ENCODE data around the gene NHS.
"Not testable (repeated sequence)": the region's sequence is repeated elsewhere in the genome, so short reads cannot be mapped to it uniquely, and the experiment has no call there.

The NHS gene

GRCh38 chrX:17549107-17549651, 174.2 kb downstream of the NHS start:
- no peak for DNase-seq (ENCODE audit: low read depth)

GRCh38 chrX:17550011-17550410, 175.0 kb downstream of the NHS start:
- no peak for DNase-seq (ENCODE audit: low read depth)

GRCh38 chrX:17552044-17552650, 177.1 kb downstream of the NHS start:
- peak; percentile 62 for DNase-seq (ENCODE audit: low read depth)

DNA sequence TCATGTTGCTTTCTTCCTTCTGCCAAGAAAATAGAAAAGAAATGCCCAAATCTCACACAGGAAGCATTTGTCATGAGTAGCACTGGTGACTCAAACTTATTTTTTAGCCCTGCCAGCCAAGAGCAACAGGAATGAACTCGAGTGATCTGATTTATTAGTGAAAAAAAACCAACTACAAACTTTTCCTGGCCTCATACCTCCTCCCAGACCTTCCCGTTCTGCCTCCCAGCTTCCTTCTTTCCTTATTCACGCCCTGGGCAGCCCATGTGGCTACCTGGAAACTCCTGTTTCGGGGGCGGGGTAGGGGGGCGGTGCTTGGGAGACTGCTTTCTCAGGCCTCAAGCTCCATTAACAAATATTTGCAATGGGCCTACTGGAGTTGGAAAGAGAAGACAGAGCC, 178.5 kb downstream of the NHS start:
- peak; percentile 71 for DNase-seq (ENCODE audit: low read depth)

- no peak for DNase-seq (ENCODE audit: low read depth)
These were observed 179.0 kb downstream of the NHS start for GRCh38 chrX:17553961-17554482.

- DNase-seq (ENCODE audit: low read depth), result no peak
These were observed 179.9 kb downstream of the NHS start for GRCh38 chrX:17554914-17555313.

GRCh38 chrX:17555846-17556245, 180.8 kb downstream of the NHS start:
- DNase-seq (ENCODE audit: low read depth), result no peak

GRCh38 chrX:17559728-17560379, 184.9 kb downstream of the NHS start:
- peak; percentile 81 for DNase-seq (ENCODE audit: low read depth)

- DNase-seq (ENCODE audit: low read depth), result no peak
These were observed 185.4 kb downstream of the NHS start for GRCh38 chrX:17560385-17560784.

- no peak for DNase-seq (ENCODE audit: low read depth)
These were observed 188.1 kb downstream of the NHS start for GRCh38 chrX:17563076-17563475.

DNA sequence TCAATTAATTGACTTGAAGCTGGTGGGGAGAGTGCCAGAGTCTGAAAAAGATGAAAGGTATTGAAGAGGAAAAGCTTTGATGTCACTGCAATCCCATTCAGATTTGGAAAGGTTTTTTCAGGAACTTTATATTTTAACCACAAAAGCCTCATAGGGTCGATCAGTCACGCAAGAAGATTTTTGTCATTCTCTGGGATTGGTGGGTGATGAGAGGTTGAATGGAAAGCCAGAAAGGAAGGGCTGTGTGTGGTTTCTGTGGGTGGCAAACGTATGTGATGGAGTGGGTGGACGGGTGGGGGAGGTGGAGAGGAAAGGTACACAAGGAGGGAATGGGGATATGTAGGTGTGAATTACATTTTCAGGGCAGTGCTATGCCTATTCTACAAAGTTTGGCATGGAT, 188.5 kb downstream of the NHS start:
- no peak for DNase-seq (ENCODE audit: low read depth)

DNA sequence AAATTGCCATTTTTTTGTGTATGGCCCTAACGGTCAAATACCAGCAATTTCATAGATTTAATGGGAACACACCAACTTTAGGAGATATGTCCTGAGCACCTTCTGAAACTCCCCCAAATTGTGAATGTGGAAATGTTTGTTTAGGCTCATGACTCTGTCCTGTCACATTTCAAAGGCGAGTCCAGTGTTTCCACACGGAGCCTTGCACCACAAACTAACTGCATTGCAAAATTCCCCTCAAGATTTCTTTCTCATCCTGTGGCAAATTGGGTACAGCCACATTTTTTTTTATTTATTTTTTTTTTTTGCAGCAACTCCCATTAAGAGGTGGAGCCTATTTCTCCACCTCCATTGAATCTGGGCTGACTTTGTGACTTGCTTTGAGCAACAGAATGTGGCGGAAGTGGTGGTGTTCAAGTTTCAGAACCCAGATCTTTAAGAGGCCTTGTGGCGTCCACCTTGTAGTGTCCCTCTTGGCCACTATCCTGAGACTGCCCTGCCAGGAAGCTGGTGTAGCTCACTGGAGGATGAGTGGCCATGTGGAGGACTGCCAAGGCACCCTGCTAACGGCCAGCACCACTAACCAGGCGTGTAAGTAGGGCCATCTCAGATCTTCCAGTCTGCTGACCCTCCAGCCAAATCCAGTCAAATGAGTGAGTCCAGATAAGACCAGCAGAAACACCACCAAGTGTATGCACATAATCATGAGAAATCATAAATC, 189.8 kb downstream of the NHS start:
- no peak for DNase-seq (ENCODE audit: low read depth)

GRCh38 chrX:17566740-17567139, 191.7 kb downstream of the NHS start:
- DNase-seq (ENCODE audit: low read depth), result no peak

DNA sequence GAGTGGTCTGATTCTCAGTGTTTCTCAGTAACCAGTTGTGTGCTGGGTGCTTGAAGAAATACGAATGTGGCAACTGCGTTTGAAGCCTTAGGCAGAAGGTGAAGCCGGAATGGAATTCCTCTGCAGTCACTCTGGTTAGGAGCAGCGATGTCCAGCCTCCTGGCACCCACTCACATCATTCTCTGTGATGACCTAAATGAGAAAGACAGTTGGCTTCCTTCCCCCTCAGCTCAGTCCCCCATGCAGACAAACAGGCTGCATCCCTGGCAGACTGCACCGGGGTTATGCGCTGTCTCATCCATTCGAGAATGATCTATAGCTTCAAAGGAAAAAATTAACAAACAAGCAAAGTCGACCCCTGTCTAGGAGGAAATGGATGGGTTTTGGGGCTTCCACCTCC, 192.2 kb downstream of the NHS start:
- DNase-seq (ENCODE audit: low read depth), result no peak

GRCh38 chrX:17567821-17568220, 192.8 kb downstream of the NHS start:
- DNase-seq (ENCODE audit: low read depth), result no peak

- DNase-seq (ENCODE audit: low read depth), result not testable (repeated sequence)
These were observed 193.8 kb downstream of the NHS start for GRCh38 chrX:17568804-17569203.

DNA sequence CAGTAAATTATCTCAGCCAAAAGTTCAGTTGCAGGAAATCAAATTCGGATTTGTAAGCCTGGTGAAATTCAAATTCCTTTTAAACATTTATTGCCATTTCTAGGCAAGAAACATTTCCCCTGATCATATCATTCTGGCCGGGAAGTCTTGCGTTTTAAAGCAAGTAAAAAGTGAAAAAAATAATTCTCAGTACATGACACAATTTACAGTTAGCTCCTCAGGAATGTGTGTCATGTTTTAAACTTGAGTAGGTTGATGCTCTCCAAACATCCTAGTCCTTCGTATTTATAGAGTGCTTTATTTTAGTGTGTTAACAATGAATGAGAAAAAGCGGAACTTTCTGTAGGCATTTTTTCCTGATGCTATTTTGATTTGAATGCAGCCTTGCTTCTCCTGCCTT, 204.0 kb downstream of the NHS start:
- DNase-seq (ENCODE audit: low read depth), result no peak

- peak; percentile 37 for DNase-seq (ENCODE audit: low read depth)
These were observed 205.6 kb downstream of the NHS start for GRCh38 chrX:17580539-17581152.

DNA sequence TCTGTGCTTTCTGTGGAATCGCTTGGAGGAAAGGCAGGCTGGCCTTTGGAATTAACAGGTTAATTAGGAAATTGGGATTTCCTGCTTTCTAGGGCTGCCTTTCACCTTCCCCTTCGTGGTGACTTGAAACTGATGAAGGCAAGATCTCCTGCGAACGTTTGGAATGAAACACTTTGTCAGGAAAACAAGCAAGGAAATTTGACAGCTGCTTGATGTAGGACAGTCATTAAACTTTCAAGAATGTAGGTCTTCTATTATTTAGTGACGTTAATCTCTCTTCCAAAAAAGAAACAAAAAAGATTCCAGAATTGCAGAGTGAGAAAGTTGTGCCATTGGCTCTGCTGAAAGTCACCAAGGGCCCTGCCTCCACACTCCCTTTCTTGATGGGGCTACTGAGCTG, 206.6 kb downstream of the NHS start:
- no peak for DNase-seq (ENCODE audit: low read depth)

DNA sequence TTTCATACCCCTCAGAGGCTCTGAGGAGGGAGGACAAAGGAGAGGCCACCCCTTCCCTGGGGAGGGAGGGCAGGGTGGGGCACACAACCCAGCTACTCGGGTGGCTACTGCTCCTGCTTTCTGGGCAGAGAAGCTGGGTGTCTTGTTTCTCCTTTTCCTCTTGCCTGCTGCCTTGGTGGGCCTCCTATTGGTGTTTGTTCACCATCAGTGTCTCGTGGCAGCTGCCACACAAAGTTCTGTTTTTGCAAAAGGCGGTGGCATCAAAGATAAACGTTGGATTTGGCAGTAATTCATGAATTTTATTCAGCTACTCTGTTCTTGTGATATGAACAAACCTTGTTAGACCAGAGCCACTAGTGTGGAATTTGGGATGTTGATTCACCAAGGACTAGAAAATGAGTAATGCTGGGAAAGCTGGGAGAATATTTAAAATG, 209.3 kb downstream of the NHS start:
- peak; percentile 65 for DNase-seq (ENCODE audit: low read depth)

- no peak for DNase-seq (ENCODE audit: low read depth)
These were observed 210.0 kb downstream of the NHS start for GRCh38 chrX:17585006-17585405.

DNA sequence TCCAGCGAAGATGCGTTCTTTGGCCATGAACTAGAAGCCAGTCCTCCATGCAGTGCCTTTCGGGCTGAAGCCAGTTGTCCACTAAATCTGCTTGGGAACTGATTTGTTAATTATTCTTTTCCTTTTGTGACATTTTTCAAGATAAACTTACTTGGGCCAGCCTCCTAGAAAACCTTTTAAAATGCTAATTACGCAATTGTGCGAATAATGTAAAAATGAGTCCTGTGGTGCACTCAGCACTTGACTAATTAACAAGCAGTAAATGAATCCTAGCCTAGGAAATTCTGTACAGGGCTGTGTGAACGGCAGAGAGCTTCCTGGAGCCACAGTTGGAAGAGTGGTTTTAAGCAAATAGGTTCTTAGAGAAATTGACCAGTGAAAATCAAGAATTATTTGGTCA, 212.4 kb downstream of the NHS start:
- no peak for DNase-seq (ENCODE audit: low read depth)

All from ELR (cell line).